Panc1 (cell line): ENCODE measurements around the gene ALS2CL. TPM values are rescaled to one million over a fixed set of nuclear protein-coding genes. Genes with fewer than 3 reads are reported as not detected.

Experiments used
- ATAC-seq: fragments of 200-7000 bp; cut with Tn5 transposase; 2 replicates; pipeline ENCODE4 v1.9.1; 2020; ENCODE audit warnings: mild to moderate bottlenecking, moderate library complexity
- BruUV-seq: library from RNA; stranded (reverse); fragments of 400-500 nt; replicated peaks from 2 replicates; lab custom pipeline; 2021; lab: Mats Ljungman, UMichigan
- CTCF ChIA-PET: fragments of 300-600 bp; sonication (Branson Sonifier 250); formaldehyde crosslinking; loops from one replicate; lab custom pipeline; 2022; ENCODE audit warnings: antibody characterized with exemption; lab: Charles Lee
- POLR2A ChIA-PET: fragments of 300-600 bp; sonication (Branson Sonifier 250); formaldehyde crosslinking; loops from one replicate; lab custom pipeline; 2022; ENCODE audit warnings: antibody characterized with exemption; lab: Charles Lee
- DNase-seq: peaks from one replicate; pipeline ENCODE4 v3.0.0-alpha.2; 2010; ENCODE audit warnings: low read depth, low spot score
- H3K27ac ChIP-seq: 2 replicates; pipeline ENCODE4 v1.5.1; 2011; ENCODE audit warnings: mild to moderate bottlenecking, low read length, inconsistent platforms
- H3K27me3 ChIP-seq: fragments of 200-500 bp; sonication (Bioruptor generic); 2 replicates; pipeline ENCODE4 v1.6.0; 2014; ENCODE audit warnings: low read length, inconsistent platforms; ENCODE audit not compliant: control insufficient read depth, insufficient read depth
- H3K36me3 ChIP-seq: fragments of 200-500 bp; sonication (Bioruptor generic); 2 replicates; pipeline ENCODE4 v1.5.1; 2014; ENCODE audit warnings: inconsistent platforms, mild to moderate bottlenecking, low read length, moderate library complexity; ENCODE audit not compliant: control insufficient read depth, insufficient read depth
- H3K4me1 ChIP-seq: 2 replicates; pipeline ENCODE4 v1.5.1; 2011; ENCODE audit warnings: inconsistent platforms, mild to moderate bottlenecking, low read length, moderate library complexity; ENCODE audit not compliant: control insufficient read depth, insufficient read depth
- H3K4me3 ChIP-seq, 2 experiments: 2 replicates each; pipeline ENCODE4 v1.5.1; 2011 to 2012; ENCODE audit warnings: low read depth in 2 of 2, low read length in 2 of 2, mild to moderate bottlenecking in 2 of 2, inconsistent platforms in 1 of 2, moderate library complexity in 1 of 2
- H3K9me3 ChIP-seq: fragments of 200-500 bp; sonication (Bioruptor generic); 2 replicates; pipeline ENCODE4 v1.5.1; 2014; ENCODE audit warnings: low read depth, mild to moderate bottlenecking, inconsistent platforms, low read length, moderate library complexity; ENCODE audit not compliant: control insufficient read depth, insufficient read depth
- CTCF ChIP-seq: fragments of 450-650 bp; IDR thresholded peaks from 2 replicates; pipeline ENCODE4 v1.5.1; 2017; ENCODE audit warnings: mild to moderate bottlenecking
- POLR2AphosphoS5 ChIP-seq: IDR thresholded peaks from 2 replicates; pipeline ENCODE4 v1.6.1; 2012; ENCODE audit warnings: mild to moderate bottlenecking, low read depth, low read length, moderate library complexity
- REST ChIP-seq, 2 experiments: IDR thresholded peaks; 2 replicates each; pipeline ENCODE4 v1.6.1; 2011 to 2012; ENCODE audit warnings: low read depth in 2 of 2, control low read depth in 1 of 2, low read length in 1 of 2, mild to moderate bottlenecking in 1 of 2, moderate library complexity in 1 of 2; ENCODE audit not compliant: insufficient read depth in 1 of 2
- SIN3A ChIP-seq: IDR thresholded peaks from 2 replicates; pipeline ENCODE4 v1.6.1; 2012; ENCODE audit warnings: low read depth, mild to moderate bottlenecking, low read length, moderate library complexity, borderline replicate concordance; ENCODE audit not compliant: insufficient read depth
- TCF7L2 ChIP-seq: IDR thresholded peaks from 2 replicates; pipeline ENCODE4 v1.6.1; 2011; ENCODE audit warnings: mild to moderate bottlenecking, low read depth, low read length, inconsistent platforms
- in situ Hi-C: cut with HindIII; loops from 2 replicates; pipeline ENCODE4 v1.10.0; 2016; ENCODE audit warnings: low sequenced_read_pairs, low pct_unique_long_range_greater_than_20kb
- intact Hi-C: fragments of 100-400 bp; cut with micrococcal nuclease; formaldehyde crosslinking; loops from one replicate; pipeline ENCODE4 v1.10.0; 2022; ENCODE audit not compliant: unreplicated experiment
- total RNA-seq: library from RNA; stranded (reverse); gene quantifications from one replicate; pipeline ENCODE4 v1.2.1, GENCODE V29; 2021; ENCODE audit not compliant: unreplicated experiment

ALS2CL gene
- total RNA-seq, 1 experiment from 2014 or later: 2.7 TPM

GRCh38 chr3:46661776-46662766 is 31.4 kb downstream of the ALS2CL start:
- Histone ChIP-seq H3K27ac (no peak overlapping the region), H3K36me3 (no peaks in the 10 kb centered on the region), H3K9me3 (no peaks in the 10 kb centered on the region), H3K4me3 (no peak overlapping the region), H3K4me1 (no peaks in the 10 kb centered on the region), H3K27me3 (no peaks in the 10 kb centered on the region)
- no TSS peak for BruUV-seq
- DNase-seq (no peak), ATAC-seq (no peak)
- POLR2A ChIA-PET: no interaction called here
- CTCF ChIA-PET: no interaction called here
- intact Hi-C loops: no loop called here
- TF ChIP-seq REST (IDR thresholded peaks at IDR 0.05; ENCODE audit: insufficient read depth in 1 of 2, low read depth in 2 of 2, low read length in 1 of 2): no peak
- no peak for TF ChIP-seq SIN3A
- TF ChIP-seq POLR2AphosphoS5: no peak
- TF ChIP-seq TCF7L2: no peak
- TF ChIP-seq CTCF: no peak
- in situ Hi-C loops: no loop called here

- no peak overlapping the region for H3K4me3 ChIP-seq
- H3K9me3 ChIP-seq: no peaks in the 10 kb centered on the region
- H3K36me3 ChIP-seq: no peaks in the 10 kb centered on the region
- TF ChIP-seq REST (IDR thresholded peaks at IDR 0.05; ENCODE audit: insufficient read depth in 1 of 2, low read depth in 2 of 2, low read length in 1 of 2) (no peak), TCF7L2 (no peak), CTCF (no peak), SIN3A (no peak), POLR2AphosphoS5 (no peak)
- intact Hi-C loops: no loop called here
- ChIA-PET POLR2A (interaction anchor here (0.6 kb wide), 2 partner anchors 316 to 1766 kb away, joined by 5 to 9 read pairs; no protein-coding TSS in a partner anchor), CTCF (no interaction called here)
- in situ Hi-C loops: no loop called here
- BruUV-seq: no TSS peak
- ATAC-seq (peak; percentile 33; the same call in 1 of the 2 replicates), DNase-seq (no peak)
- no peak overlapping the region for H3K27ac ChIP-seq
- H3K27me3 ChIP-seq: no peaks in the 10 kb centered on the region
- H3K4me1 ChIP-seq: no peaks in the 10 kb centered on the region
Observed at GRCh38 chr3:46660543-46661523, 32.6 kb downstream of the ALS2CL start.
